ENCODE data around the gene CSTPP1. TPM values are rescaled to one million over a fixed set of nuclear protein-coding genes. Genes with fewer than 3 reads are reported as not detected.
"Not testable (repeated sequence)": the region's sequence is repeated elsewhere in the genome, so short reads cannot be mapped to it uniquely, and the experiment has no call there.

The CSTPP1 gene
- total RNA-seq, 4 donors from 2014 or later = 4.9 to 33.8 (median 19.5) TPM

DNA sequence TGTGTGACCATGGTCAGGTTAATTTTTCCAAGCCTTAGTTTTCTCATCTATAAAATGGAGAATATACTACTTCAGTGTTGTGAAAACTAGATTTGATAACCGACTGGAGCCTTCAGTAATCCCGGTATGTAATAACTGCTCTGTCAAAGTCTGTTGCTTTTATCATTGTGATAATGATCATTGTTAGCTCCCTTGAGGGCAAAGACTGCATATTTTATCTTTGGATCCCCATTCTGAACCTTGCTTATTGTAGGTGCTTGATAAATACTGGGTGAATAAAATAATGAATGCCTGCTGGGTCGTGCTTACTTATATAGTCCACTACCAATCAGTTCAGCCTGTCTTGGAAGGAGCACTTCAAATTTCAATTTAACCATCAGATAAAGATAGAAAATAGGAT lies 134.8 kb downstream of the CSTPP1 start:
- TF ChIP-seq, protein P1, sequence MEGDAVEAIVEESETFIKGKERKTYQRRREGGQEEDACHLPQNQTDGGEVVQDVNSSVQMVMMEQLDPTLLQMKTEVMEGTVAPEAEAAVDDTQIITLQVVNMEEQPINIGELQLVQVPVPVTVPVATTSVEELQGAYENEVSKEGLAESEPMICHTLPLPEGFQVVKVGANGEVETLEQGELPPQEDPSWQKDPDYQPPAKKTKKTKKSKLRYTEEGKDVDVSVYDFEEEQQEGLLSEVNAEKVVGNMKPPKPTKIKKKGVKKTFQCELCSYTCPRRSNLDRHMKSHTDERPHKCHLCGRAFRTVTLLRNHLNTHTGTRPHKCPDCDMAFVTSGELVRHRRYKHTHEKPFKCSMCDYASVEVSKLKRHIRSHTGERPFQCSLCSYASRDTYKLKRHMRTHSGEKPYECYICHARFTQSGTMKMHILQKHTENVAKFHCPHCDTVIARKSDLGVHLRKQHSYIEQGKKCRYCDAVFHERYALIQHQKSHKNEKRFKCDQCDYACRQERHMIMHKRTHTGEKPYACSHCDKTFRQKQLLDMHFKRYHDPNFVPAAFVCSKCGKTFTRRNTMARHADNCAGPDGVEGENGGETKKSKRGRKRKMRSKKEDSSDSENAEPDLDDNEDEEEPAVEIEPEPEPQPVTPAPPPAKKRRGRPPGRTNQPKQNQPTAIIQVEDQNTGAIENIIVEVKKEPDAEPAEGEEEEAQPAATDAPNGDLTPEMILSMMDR (IDR thresholded peaks at IDR 0.05) = no peak
- TF ChIP-seq POLR2A (IDR thresholded peaks at IDR 0.05) = no peak
- H3K36me3 ChIP-seq = no peaks in the 10 kb centered on the region
- no peaks in the 10 kb centered on the region for H3K27me3 ChIP-seq
- H3K9me3 ChIP-seq = no peaks in the 10 kb centered on the region
- H3K4me1 ChIP-seq = no peaks in the 10 kb centered on the region
- intact Hi-C loops (cut with DNase I; ENCODE audit: low total_unique reads) = no loop called here
- DNase-seq = no peak
- H3K4me3 ChIP-seq = no peak overlapping the region
- H3K27ac ChIP-seq = no peak overlapping the region

DNA sequence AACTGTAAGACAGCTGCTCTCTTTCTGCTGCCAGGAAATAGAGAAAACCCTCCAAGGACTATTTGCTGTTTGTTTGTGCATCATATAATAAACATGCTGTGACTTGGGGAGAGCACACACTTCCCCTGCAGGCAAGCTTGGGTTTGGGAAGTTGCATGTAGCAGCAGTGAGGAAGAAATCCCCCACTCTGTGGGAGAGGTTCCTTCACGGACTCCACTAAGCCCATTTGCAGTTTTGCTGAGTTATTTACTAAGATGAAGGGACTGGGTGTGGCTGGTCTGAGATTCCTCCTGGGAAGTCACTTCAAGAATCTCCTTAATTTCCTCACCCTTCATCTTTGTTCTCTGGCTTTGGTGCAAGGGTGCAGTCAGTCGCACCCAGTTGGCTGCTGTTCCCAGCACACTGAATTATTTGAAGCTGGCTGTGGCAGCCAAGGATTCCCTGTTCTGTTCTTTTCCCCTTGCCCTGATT lies 135.3 kb downstream of the CSTPP1 start:
- no peak overlapping the region for H3K27ac ChIP-seq
- DNase-seq = no peak
- no peaks in the 10 kb centered on the region for H3K9me3 ChIP-seq
- no peaks in the 10 kb centered on the region for H3K36me3 ChIP-seq
- no peaks in the 10 kb centered on the region for H3K4me1 ChIP-seq
- intact Hi-C loops (cut with DNase I; ENCODE audit: low total_unique reads) = no loop called here
- H3K4me3 ChIP-seq = no peak overlapping the region
- no peak for TF ChIP-seq POLR2A (IDR thresholded peaks at IDR 0.05)
- TF ChIP-seq, protein P1 (IDR thresholded peaks at IDR 0.05) = no peak
- no peaks in the 10 kb centered on the region for H3K27me3 ChIP-seq

DNA sequence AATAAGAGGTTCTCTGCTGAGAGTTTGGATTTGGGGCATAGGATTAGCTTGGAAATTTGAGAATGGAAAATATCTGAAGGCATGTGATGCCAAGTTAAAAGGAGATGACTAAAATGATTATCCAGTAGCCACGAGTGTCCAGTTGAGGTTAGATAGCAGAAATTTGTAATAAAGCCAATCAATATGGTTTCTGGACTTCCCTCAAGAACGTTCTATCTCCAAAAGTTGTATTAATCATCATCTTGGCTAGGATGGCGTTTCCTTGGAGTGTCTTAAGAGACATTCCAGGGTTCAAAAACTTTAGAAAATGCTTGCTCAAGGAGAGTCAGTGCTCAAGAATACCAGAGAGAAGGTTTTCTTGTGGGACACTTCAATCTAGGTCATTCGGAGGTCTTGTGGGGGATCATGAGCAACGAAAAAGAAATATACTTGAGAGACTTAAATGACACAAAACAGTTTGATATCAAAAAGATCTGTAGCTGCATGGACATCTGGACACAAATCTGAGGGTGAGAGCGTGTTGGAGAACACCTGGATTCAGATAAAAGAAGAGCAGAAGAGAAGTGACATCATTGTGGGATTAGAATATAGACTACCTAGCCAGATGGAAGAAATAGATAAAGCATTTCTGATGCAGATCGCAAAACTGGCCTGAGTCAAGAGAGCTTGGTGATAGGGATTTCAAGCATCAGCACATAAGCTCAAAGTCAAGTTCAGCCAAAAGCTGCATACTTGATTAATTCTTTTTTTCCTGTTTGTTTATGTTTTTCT lies 142.4 kb downstream of the CSTPP1 start:
- intact Hi-C loops (cut with DNase I; ENCODE audit: low total_unique reads) = no loop called here
- no peaks in the 10 kb centered on the region for H3K9me3 ChIP-seq
- no peaks in the 10 kb centered on the region for H3K27me3 ChIP-seq

DNA sequence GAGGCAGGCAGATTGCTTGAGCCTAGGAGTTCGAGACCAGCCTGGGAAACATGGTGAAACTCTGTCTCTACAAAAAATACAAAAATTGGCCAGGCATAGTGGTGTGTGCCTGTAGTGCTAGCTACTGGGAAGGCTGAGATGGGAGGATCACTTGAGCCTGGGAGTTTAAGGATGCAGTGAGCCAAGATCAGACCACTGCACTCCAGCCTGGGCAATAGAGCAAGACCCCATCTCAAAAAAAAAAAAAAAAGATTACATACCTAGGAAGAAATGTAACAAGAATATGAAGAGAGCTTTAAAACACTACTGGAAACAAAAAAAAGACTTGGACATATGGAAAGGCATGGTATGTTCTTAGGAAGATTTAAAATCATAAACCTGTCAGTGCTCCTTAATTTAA lies 144.2 kb downstream of the CSTPP1 start:
- H3K27ac ChIP-seq; H3K36me3 ChIP-seq; DNase-seq; H3K4me1 ChIP-seq; H3K4me3 ChIP-seq; intact Hi-C loops (cut with DNase I; ENCODE audit: low total_unique reads); H3K9me3 ChIP-seq; H3K27me3 ChIP-seq: not testable (repeated sequence)

More for the DNA sequence above, 142.4 kb downstream of the CSTPP1 start:
- Histone ChIP-seq H3K4me3 (no peak overlapping the region), H3K4me1 (no peaks in the 10 kb centered on the region), H3K36me3 (no peaks in the 10 kb centered on the region), H3K27ac (no peak overlapping the region)
- TF ChIP-seq, protein P1 (IDR thresholded peaks at IDR 0.05) = no peak
- TF ChIP-seq POLR2A (IDR thresholded peaks at IDR 0.05) = no peak
- DNase-seq = no peak

DNA sequence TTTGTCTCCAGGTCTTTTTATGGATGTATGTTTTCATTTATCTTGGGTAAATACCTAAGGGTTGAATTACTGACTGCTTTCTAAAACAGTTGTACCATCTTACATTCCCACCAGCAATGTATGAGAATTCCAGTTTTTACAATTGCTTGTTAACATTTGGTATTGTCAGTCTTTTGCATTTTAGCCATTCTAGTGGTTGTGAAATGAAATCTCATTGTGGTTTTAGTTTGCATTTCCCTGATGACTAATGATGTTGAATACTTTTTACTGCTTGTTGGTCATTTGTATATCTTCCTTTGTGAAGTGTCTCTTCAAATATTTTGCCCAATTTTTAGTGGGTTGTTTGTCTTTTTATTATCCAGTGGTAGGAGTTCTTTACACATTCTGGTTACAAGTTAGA lies 147.4 kb downstream of the CSTPP1 start:
- no peak for TF ChIP-seq POLR2A (IDR thresholded peaks at IDR 0.05)
- TF ChIP-seq, protein P1 (IDR thresholded peaks at IDR 0.05) = no peak
- intact Hi-C loops (cut with DNase I; ENCODE audit: low total_unique reads) = no loop called here
- DNase-seq = no peak
- H3K9me3 ChIP-seq = no peaks in the 10 kb centered on the region
- no peaks in the 10 kb centered on the region for H3K36me3 ChIP-seq
- no peaks in the 10 kb centered on the region for H3K27me3 ChIP-seq
- H3K4me1 ChIP-seq = no peaks in the 10 kb centered on the region
- H3K27ac ChIP-seq = no peak overlapping the region
- no peak overlapping the region for H3K4me3 ChIP-seq
